Measurements from ENCODE around the gene TCEANC. TPM values are rescaled to one million over a fixed set of nuclear protein-coding genes. Genes with fewer than 3 reads are reported as not detected.
"Not testable (repeated sequence)": the region's sequence is repeated elsewhere in the genome, so short reads cannot be mapped to it uniquely, and the experiment has no call there.

TCEANC gene
- polyA plus RNA-seq, 1 experiment = 1.1 TPM

- ChIA-PET POLR2A (no interaction called here), CTCF (interaction anchor here (1.0 to 4.6 kb wide), 9 partner anchors 13 to 386 kb away, joined by 4 to 44 read pairs (median 5); no protein-coding TSS in a partner anchor)
- no peak overlapping the region for H3K4me3 ChIP-seq (ENCODE audit: low read depth, low read length)
- TF ChIP-seq, protein P1, sequence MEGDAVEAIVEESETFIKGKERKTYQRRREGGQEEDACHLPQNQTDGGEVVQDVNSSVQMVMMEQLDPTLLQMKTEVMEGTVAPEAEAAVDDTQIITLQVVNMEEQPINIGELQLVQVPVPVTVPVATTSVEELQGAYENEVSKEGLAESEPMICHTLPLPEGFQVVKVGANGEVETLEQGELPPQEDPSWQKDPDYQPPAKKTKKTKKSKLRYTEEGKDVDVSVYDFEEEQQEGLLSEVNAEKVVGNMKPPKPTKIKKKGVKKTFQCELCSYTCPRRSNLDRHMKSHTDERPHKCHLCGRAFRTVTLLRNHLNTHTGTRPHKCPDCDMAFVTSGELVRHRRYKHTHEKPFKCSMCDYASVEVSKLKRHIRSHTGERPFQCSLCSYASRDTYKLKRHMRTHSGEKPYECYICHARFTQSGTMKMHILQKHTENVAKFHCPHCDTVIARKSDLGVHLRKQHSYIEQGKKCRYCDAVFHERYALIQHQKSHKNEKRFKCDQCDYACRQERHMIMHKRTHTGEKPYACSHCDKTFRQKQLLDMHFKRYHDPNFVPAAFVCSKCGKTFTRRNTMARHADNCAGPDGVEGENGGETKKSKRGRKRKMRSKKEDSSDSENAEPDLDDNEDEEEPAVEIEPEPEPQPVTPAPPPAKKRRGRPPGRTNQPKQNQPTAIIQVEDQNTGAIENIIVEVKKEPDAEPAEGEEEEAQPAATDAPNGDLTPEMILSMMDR (IDR thresholded peaks at IDR 0.05; ENCODE audit: insufficient read depth, low read depth, low read length) = no peak
- no peaks in the 10 kb centered on the region for H3K27me3 ChIP-seq (ENCODE audit: control insufficient read depth, insufficient read depth, low read length)
- DNase-seq (ENCODE audit: low read depth) = no peak
- no peaks in the 10 kb centered on the region for H3K36me3 ChIP-seq (ENCODE audit: control insufficient read depth, insufficient read depth, low read length)
These were observed 7.3 kb upstream of the TCEANC start for GRCh38 chrX:13645464-13646153.

DNA sequence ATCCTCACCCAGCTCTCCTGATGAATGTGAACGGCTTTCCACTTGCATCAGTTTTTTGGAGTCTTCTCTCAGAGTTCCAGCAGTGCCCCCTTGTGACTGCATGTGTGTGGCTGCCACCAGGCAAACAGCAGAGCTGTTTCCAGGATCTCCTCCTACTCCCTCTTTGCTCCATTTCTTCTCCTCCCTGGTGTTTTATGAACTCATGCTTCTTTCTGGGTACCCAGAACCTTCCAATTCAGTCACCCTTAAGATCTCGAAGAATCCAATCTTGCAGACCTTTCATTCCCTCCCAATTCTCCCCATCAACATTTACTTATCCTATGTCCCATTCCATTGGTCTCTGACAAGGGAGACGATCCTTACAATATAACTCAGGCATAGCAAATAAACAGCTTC is 6.8 kb upstream of the TCEANC start:
- H3K36me3 ChIP-seq (ENCODE audit: control insufficient read depth, insufficient read depth, low read length) = no peaks in the 10 kb centered on the region
- no peaks in the 10 kb centered on the region for H3K27me3 ChIP-seq (ENCODE audit: control insufficient read depth, insufficient read depth, low read length)
- DNase-seq (ENCODE audit: low read depth) = no peak
- ChIA-PET POLR2A (no interaction called here), CTCF (interaction anchor here (0.7 to 4.6 kb wide), 11 partner anchors 13 to 386 kb away, joined by 3 to 44 read pairs (median 4); no protein-coding TSS in a partner anchor)
- TF ChIP-seq, protein P1 (IDR thresholded peaks at IDR 0.05; ENCODE audit: insufficient read depth, low read depth, low read length) = peak; percentile 75
- no peak overlapping the region for H3K4me3 ChIP-seq (ENCODE audit: low read depth, low read length)

- TF ChIP-seq, protein P1 (IDR thresholded peaks at IDR 0.05; ENCODE audit: insufficient read depth, low read depth, low read length) = no peak
- Histone ChIP-seq H3K36me3 (ENCODE audit: control insufficient read depth, insufficient read depth, low read length) (no peaks in the 10 kb centered on the region), H3K4me3 (ENCODE audit: low read depth, low read length) (no peak overlapping the region), H3K27me3 (ENCODE audit: control insufficient read depth, insufficient read depth, low read length) (no peaks in the 10 kb centered on the region)
- ChIA-PET POLR2A (no interaction called here), CTCF (interaction anchor here (3.0 to 4.6 kb wide), 2 partner anchors 137 to 140 kb away, joined by 14 to 44 read pairs; no protein-coding TSS in a partner anchor)
- no peak for DNase-seq (ENCODE audit: low read depth)
These were observed 5.2 kb upstream of the TCEANC start for GRCh38 chrX:13647709-13648212.

DNA sequence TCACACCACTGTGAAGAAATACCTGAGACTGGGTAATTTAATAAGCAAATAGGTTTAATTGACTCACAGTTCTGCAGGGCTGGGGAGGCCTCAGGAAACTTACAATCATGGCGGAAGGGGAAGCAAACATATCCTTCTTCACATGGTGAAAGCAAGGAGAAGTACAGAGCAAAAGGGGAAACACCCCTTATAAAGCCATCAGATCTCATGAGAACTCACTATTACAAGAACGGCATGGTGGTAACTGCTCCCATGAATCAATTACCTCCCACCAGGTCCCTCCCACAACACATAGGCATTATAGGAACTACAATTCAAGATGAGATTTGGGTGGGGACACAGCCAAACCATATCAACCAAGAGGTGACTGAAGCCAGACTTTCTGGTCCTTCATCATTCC is 4.6 kb upstream of the TCEANC start:
- DNase-seq (ENCODE audit: low read depth); CTCF ChIA-PET; H3K4me3 ChIP-seq (ENCODE audit: low read depth, low read length); POLR2A ChIA-PET; H3K27me3 ChIP-seq (ENCODE audit: control insufficient read depth, insufficient read depth, low read length); H3K36me3 ChIP-seq (ENCODE audit: control insufficient read depth, insufficient read depth, low read length): not testable (repeated sequence)

DNA sequence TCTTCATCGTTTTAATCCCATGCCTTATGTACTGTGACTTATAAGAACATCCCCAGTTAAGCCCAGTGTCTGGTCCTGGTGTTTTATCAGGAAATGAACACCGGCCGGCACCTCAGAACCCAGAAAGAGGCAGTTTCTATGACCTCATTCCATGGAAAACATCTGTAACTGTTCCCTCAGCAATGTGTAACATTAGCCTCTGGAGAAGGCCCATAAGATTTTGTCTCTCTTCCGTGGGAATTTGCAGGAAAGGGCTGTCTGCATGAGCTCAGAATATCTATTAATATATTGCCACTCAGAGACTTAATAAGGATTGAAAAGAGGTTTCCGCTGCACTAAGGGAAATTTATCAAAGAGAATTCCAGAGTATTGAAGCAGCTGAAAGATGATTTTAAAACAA is 3.1 kb upstream of the TCEANC start:
- Histone ChIP-seq H3K36me3 (ENCODE audit: control insufficient read depth, insufficient read depth, low read length) (no peaks in the 10 kb centered on the region), H3K4me3 (ENCODE audit: low read depth, low read length) (no peak overlapping the region), H3K27me3 (ENCODE audit: control insufficient read depth, insufficient read depth, low read length) (no peaks in the 10 kb centered on the region)
- POLR2A ChIA-PET = no interaction called here
- no peak for DNase-seq (ENCODE audit: low read depth)
- CTCF ChIA-PET = no interaction called here
- TF ChIP-seq, protein P1 (IDR thresholded peaks at IDR 0.05; ENCODE audit: insufficient read depth, low read depth, low read length) = no peak
